Gastrocnemius medialis (tissue), 4 donors: ENCODE data around the gene STON1.

Experiments used
- CTCF ChIP-seq, 5 experiments: fragments of 450-650 bp in 3 of 5; fragments of 200-600 bp in 2 of 5; sonication (generic) in 2 of 5; IDR thresholded peaks in 4 of 5; conservative IDR thresholded peaks in 1 of 5; 1 replicate in 4 of 5; 2 replicates in 1 of 5; pipeline ENCODE4 v1.5.1; 2016 to 2019; ENCODE audit warnings: antibody characterized with exemption in 5 of 5, mild to moderate bottlenecking in 3 of 5, moderate library complexity in 3 of 5
- POLR2A ChIP-seq, 2 donors: fragments of 450-650 bp; IDR thresholded peaks; one replicate each; pipeline ENCODE4 v1.6.1; 2017; ENCODE audit warnings: antibody characterized with exemption in 2 of 2, mild to moderate bottlenecking in 2 of 2, moderate library complexity in 2 of 2

GRCh38 chr2:48567671-48568070 is 37.7 kb downstream of the STON1 start:
- TF ChIP-seq CTCF (IDR thresholded peaks at IDR 0.05 in 4 of 5, conservative IDR thresholded peaks at IDR 0.05 in 1 of 5): no peak
- TF ChIP-seq POLR2A (IDR thresholded peaks at IDR 0.05): no peak
